Measurements from ENCODE around the gene SLC28A1.

Gene SLC28A1

GRCh38 chr15:84910928-84911623, 26.6 kb downstream of the SLC28A1 start:
- no peak overlapping the region for H3K4me3 ChIP-seq (ENCODE audit: low read depth, low read length)

GRCh38 chr15:84911879-84912660, 27.6 kb downstream of the SLC28A1 start:
- no peak for TF ChIP-seq CTCF (IDR thresholded peaks at IDR 0.05; ENCODE audit: low read depth, low read length, missing control alignments)
- H3K4me3 ChIP-seq (ENCODE audit: low read depth, low read length) = no peak overlapping the region
- in situ Hi-C loops (cut with HindIII; ENCODE audit: low sequenced_read_pairs) = no loop called here
- DNase-seq (ENCODE audit: low read depth) = peak; percentile 95

More at GRCh38 chr15:84910928-84911623, 26.6 kb downstream of the SLC28A1 start:
- in situ Hi-C loops (cut with HindIII; ENCODE audit: low sequenced_read_pairs) = no loop called here
- DNase-seq (ENCODE audit: low read depth) = no peak
- TF ChIP-seq CTCF (IDR thresholded peaks at IDR 0.05; ENCODE audit: low read depth, low read length, missing control alignments) = no peak

- TF ChIP-seq CTCF (IDR thresholded peaks at IDR 0.05; ENCODE audit: low read depth, low read length, missing control alignments) = no peak
- H3K4me3 ChIP-seq (ENCODE audit: low read depth, low read length) = no peak overlapping the region
- in situ Hi-C loops (cut with HindIII; ENCODE audit: low sequenced_read_pairs) = no loop called here
- DNase-seq (ENCODE audit: low read depth) = no peak
Measured at GRCh38 chr15:84913360-84913723, 28.9 kb downstream of the SLC28A1 start.

GRCh38 chr15:84914351-84914750, 29.9 kb downstream of the SLC28A1 start:
- in situ Hi-C loops (cut with HindIII; ENCODE audit: low sequenced_read_pairs) = no loop called here
- no peak for DNase-seq (ENCODE audit: low read depth)
- no peak overlapping the region for H3K4me3 ChIP-seq (ENCODE audit: low read depth, low read length)
- TF ChIP-seq CTCF (IDR thresholded peaks at IDR 0.05; ENCODE audit: low read depth, low read length, missing control alignments) = no peak

GRCh38 chr15:84914909-84915605, 30.6 kb downstream of the SLC28A1 start:
- DNase-seq (ENCODE audit: low read depth) = peak; percentile 65
- no peak overlapping the region for H3K4me3 ChIP-seq (ENCODE audit: low read depth, low read length)
- TF ChIP-seq CTCF (IDR thresholded peaks at IDR 0.05; ENCODE audit: low read depth, low read length, missing control alignments) = no peak
- in situ Hi-C loops (cut with HindIII; ENCODE audit: low sequenced_read_pairs) = no loop called here

- TF ChIP-seq CTCF (IDR thresholded peaks at IDR 0.05; ENCODE audit: low read depth, low read length, missing control alignments) = no peak
- H3K4me3 ChIP-seq (ENCODE audit: low read depth, low read length) = no peak overlapping the region
- in situ Hi-C loops (cut with HindIII; ENCODE audit: low sequenced_read_pairs) = no loop called here
- DNase-seq (ENCODE audit: low read depth) = no peak
Measured at GRCh38 chr15:84915606-84915958, 31.1 kb downstream of the SLC28A1 start.
